ENCODE results near the gene INTS11.

Gene INTS11

GRCh38 chr1:1357871-1358432 is 33.5 kb upstream of the INTS11 start:
- Histone ChIP-seq H3K4me3 (ENCODE audit: insufficient read depth in 1 of 2, low read depth in 1 of 2, low read length in 2 of 2) (peak overlapping the region; percentile 64 to 93), H2BK120ac (ENCODE audit: low read depth, low read length) (peak overlapping the region; percentile 100), H3K36me3 (ENCODE audit: control insufficient read depth in 1 of 2, insufficient read depth in 2 of 2, low read depth in 1 of 2, low read length in 2 of 2) (peaks cover 18 to 31% of the 10 kb centered on the region in 2 experiments), H3K4ac (ENCODE audit: low read depth in 1 of 2, low read length in 2 of 2) (peak overlapping the region; percentile 7 to 92), H2BK5ac (ENCODE audit: low read depth, low read length, poor library complexity, severe bottlenecking) (peak overlapping the region; percentile 92), H3K23ac (ENCODE audit: low read length in 2 of 2) (peak overlapping the region in 1 of 2 experiments; percentile 60), H3K4me2 (ENCODE audit: low read length, poor library complexity, severe bottlenecking) (peak overlapping the region; percentile 72), H2BK12ac (ENCODE audit: low read length in 2 of 2) (peak overlapping the region; percentile 27 to 67), H2BK15ac (ENCODE audit: low read depth, poor library complexity, severe bottlenecking) (peak overlapping the region; percentile 93), H2AFZ (ENCODE audit: low read depth, low read length) (no peak overlapping the region), H3K27ac (ENCODE audit: low read length, poor library complexity, severe bottlenecking) (peak overlapping the region; percentile 98), H4K91ac (ENCODE audit: low read length) (peak overlapping the region; percentile 87), H3K14ac (ENCODE audit: low read length in 2 of 2) (peak overlapping the region; percentile 73 to 80), H3K4me1 (ENCODE audit: control insufficient read depth, insufficient read depth, low read depth, low read length) (peaks cover 76% of the 10 kb centered on the region), H3K18ac (ENCODE audit: low read depth in 1 of 2, low read length in 2 of 2) (peak overlapping the region; percentile 95 to 99), H3K9ac (ENCODE audit: low read length) (peak overlapping the region; percentile 97), H4K8ac (ENCODE audit: low read length) (peak overlapping the region; percentile 94), H3K27me3 (ENCODE audit: control insufficient read depth in 1 of 2, insufficient read depth in 1 of 2, low read length in 2 of 2) (no peaks in the 10 kb centered on the region), H3K79me1 (replicated peaks; ENCODE audit: low read length, poor library complexity, severe bottlenecking) (peaks cover 3% of the 10 kb centered on the region), H3K9me3 (ENCODE audit: control insufficient read depth, low read length) (no peaks in the 10 kb centered on the region), H2AK5ac (ENCODE audit: low read length, severe bottlenecking) (peak overlapping the region; percentile 98)
- peak; percentile 67 for DNase-seq
- 37% methylated on average over 17 of the region's 18 CpGs for WGBS

GRCh38 chr1:1356796-1357401 is 32.4 kb upstream of the INTS11 start:
- H3K36me3 ChIP-seq (ENCODE audit: control insufficient read depth in 1 of 2, insufficient read depth in 2 of 2, low read depth in 1 of 2, low read length in 2 of 2) = peaks cover 29 to 41% of the 10 kb centered on the region in 2 experiments
- H2BK15ac ChIP-seq (ENCODE audit: low read depth, poor library complexity, severe bottlenecking) = no peak overlapping the region
- peak overlapping the region in 1 of 2 experiments; percentile 70 for H3K4ac ChIP-seq (ENCODE audit: low read depth in 1 of 2, low read length in 2 of 2)
- peak overlapping the region; percentile 97 for H3K9ac ChIP-seq (ENCODE audit: low read length)
- H3K27ac ChIP-seq (ENCODE audit: low read length, poor library complexity, severe bottlenecking) = peak overlapping the region; percentile 98
- 80% methylated on average over 26 of the region's 26 CpGs for WGBS
- H2AFZ ChIP-seq (ENCODE audit: low read depth, low read length) = no peak overlapping the region
- H3K14ac ChIP-seq (ENCODE audit: low read length in 2 of 2) = no peak overlapping the region
- no peaks in the 10 kb centered on the region for H3K9me3 ChIP-seq (ENCODE audit: control insufficient read depth, low read length)
- H3K18ac ChIP-seq (ENCODE audit: low read depth in 1 of 2, low read length in 2 of 2) = peak overlapping the region in 1 of 2 experiments; percentile 61
- peak; percentile 35 for DNase-seq
- peak overlapping the region; percentile 30 for H2AK5ac ChIP-seq (ENCODE audit: low read length, severe bottlenecking)
- H4K91ac ChIP-seq (ENCODE audit: low read length) = peak overlapping the region; percentile 45
- peaks cover 82% of the 10 kb centered on the region for H3K4me1 ChIP-seq (ENCODE audit: control insufficient read depth, insufficient read depth, low read depth, low read length)
- peaks cover 3% of the 10 kb centered on the region for H3K79me1 ChIP-seq (replicated peaks; ENCODE audit: low read length, poor library complexity, severe bottlenecking)
- H2BK120ac ChIP-seq (ENCODE audit: low read depth, low read length) = no peak overlapping the region
- H3K23ac ChIP-seq (ENCODE audit: low read length in 2 of 2) = peak overlapping the region in 1 of 2 experiments; percentile 50
- H2BK12ac ChIP-seq (ENCODE audit: low read length in 2 of 2) = peak overlapping the region in 1 of 2 experiments; percentile 72
- peak overlapping the region; percentile 64 to 93 for H3K4me3 ChIP-seq (ENCODE audit: insufficient read depth in 1 of 2, low read depth in 1 of 2, low read length in 2 of 2)
- no peaks in the 10 kb centered on the region for H3K27me3 ChIP-seq (ENCODE audit: control insufficient read depth in 1 of 2, insufficient read depth in 1 of 2, low read length in 2 of 2)
- no peak overlapping the region for H2BK5ac ChIP-seq (ENCODE audit: low read depth, low read length, poor library complexity, severe bottlenecking)
- peak overlapping the region; percentile 72 for H3K4me2 ChIP-seq (ENCODE audit: low read length, poor library complexity, severe bottlenecking)
- H4K8ac ChIP-seq (ENCODE audit: low read length) = no peak overlapping the region

GRCh38 chr1:1356166-1356795 is 31.8 kb upstream of the INTS11 start:
- no peak overlapping the region for H4K91ac ChIP-seq (ENCODE audit: low read length)
- 75% methylated on average over 7 of the region's 8 CpGs for WGBS
- no peak overlapping the region for H2AK5ac ChIP-seq (ENCODE audit: low read length, severe bottlenecking)
- H3K4me2 ChIP-seq (ENCODE audit: low read length, poor library complexity, severe bottlenecking) = peak overlapping the region; percentile 72
- peak overlapping the region; percentile 15 for H3K27ac ChIP-seq (ENCODE audit: low read length, poor library complexity, severe bottlenecking)
- DNase-seq = no peak
- no peak overlapping the region for H2BK12ac ChIP-seq (ENCODE audit: low read length in 2 of 2)
- H3K4me1 ChIP-seq (ENCODE audit: control insufficient read depth, insufficient read depth, low read depth, low read length) = peaks cover 83% of the 10 kb centered on the region
- peaks cover 32 to 44% of the 10 kb centered on the region in 2 experiments for H3K36me3 ChIP-seq (ENCODE audit: control insufficient read depth in 1 of 2, insufficient read depth in 2 of 2, low read depth in 1 of 2, low read length in 2 of 2)
- peak overlapping the region; percentile 45 for H2BK120ac ChIP-seq (ENCODE audit: low read depth, low read length)
- H4K8ac ChIP-seq (ENCODE audit: low read length) = no peak overlapping the region
- H3K79me1 ChIP-seq (replicated peaks; ENCODE audit: low read length, poor library complexity, severe bottlenecking) = peaks cover 3% of the 10 kb centered on the region
- H3K27me3 ChIP-seq (ENCODE audit: control insufficient read depth in 1 of 2, insufficient read depth in 1 of 2, low read length in 2 of 2) = no peaks in the 10 kb centered on the region
- peak overlapping the region; percentile 97 for H3K9ac ChIP-seq (ENCODE audit: low read length)
- no peak overlapping the region for H2BK5ac ChIP-seq (ENCODE audit: low read depth, low read length, poor library complexity, severe bottlenecking)
- no peaks in the 10 kb centered on the region for H3K9me3 ChIP-seq (ENCODE audit: control insufficient read depth, low read length)
- H2AFZ ChIP-seq (ENCODE audit: low read depth, low read length) = no peak overlapping the region
- H3K14ac ChIP-seq (ENCODE audit: low read length in 2 of 2) = no peak overlapping the region
- H2BK15ac ChIP-seq (ENCODE audit: low read depth, poor library complexity, severe bottlenecking) = peak overlapping the region; percentile 75
- peak overlapping the region; percentile 64 to 93 for H3K4me3 ChIP-seq (ENCODE audit: insufficient read depth in 1 of 2, low read depth in 1 of 2, low read length in 2 of 2)
- H3K4ac ChIP-seq (ENCODE audit: low read depth in 1 of 2, low read length in 2 of 2) = peak overlapping the region in 1 of 2 experiments; percentile 70
- peak overlapping the region in 1 of 2 experiments; percentile 61 for H3K18ac ChIP-seq (ENCODE audit: low read depth in 1 of 2, low read length in 2 of 2)
- no peak overlapping the region for H3K23ac ChIP-seq (ENCODE audit: low read length in 2 of 2)

- Histone ChIP-seq H3K4me3 (ENCODE audit: insufficient read depth in 1 of 2, low read depth in 1 of 2, low read length in 2 of 2) (peak overlapping the region in 1 of 2 experiments; percentile 53), H2AK5ac (ENCODE audit: low read length, severe bottlenecking) (no peak overlapping the region), H3K9ac (ENCODE audit: low read length) (no peak overlapping the region), H2BK120ac (ENCODE audit: low read depth, low read length) (peak overlapping the region; percentile 89), H3K36me3 (ENCODE audit: control insufficient read depth in 1 of 2, insufficient read depth in 2 of 2, low read depth in 1 of 2, low read length in 2 of 2) (peaks cover 32 to 44% of the 10 kb centered on the region in 2 experiments), H3K79me1 (replicated peaks; ENCODE audit: low read length, poor library complexity, severe bottlenecking) (peaks cover 3% of the 10 kb centered on the region), H3K4me2 (ENCODE audit: low read length, poor library complexity, severe bottlenecking) (peak overlapping the region; percentile 50), H4K91ac (ENCODE audit: low read length) (no peak overlapping the region), H3K23ac (ENCODE audit: low read length in 2 of 2) (no peak overlapping the region), H3K4me1 (ENCODE audit: control insufficient read depth, insufficient read depth, low read depth, low read length) (peaks cover 76% of the 10 kb centered on the region), H4K8ac (ENCODE audit: low read length) (peak overlapping the region; percentile 39), H3K27me3 (ENCODE audit: control insufficient read depth in 1 of 2, insufficient read depth in 1 of 2, low read length in 2 of 2) (no peaks in the 10 kb centered on the region), H2BK5ac (ENCODE audit: low read depth, low read length, poor library complexity, severe bottlenecking) (no peak overlapping the region), H3K27ac (ENCODE audit: low read length, poor library complexity, severe bottlenecking) (no peak overlapping the region), H2BK15ac (ENCODE audit: low read depth, poor library complexity, severe bottlenecking) (no peak overlapping the region), H2BK12ac (ENCODE audit: low read length in 2 of 2) (no peak overlapping the region), H3K4ac (ENCODE audit: low read depth in 1 of 2, low read length in 2 of 2) (no peak overlapping the region), H3K18ac (ENCODE audit: low read depth in 1 of 2, low read length in 2 of 2) (peak overlapping the region in 1 of 2 experiments; percentile 25), H3K9me3 (ENCODE audit: control insufficient read depth, low read length) (no peaks in the 10 kb centered on the region), H3K14ac (ENCODE audit: low read length in 2 of 2) (no peak overlapping the region), H2AFZ (ENCODE audit: low read depth, low read length) (no peak overlapping the region)
- DNase-seq = peak; percentile 54
- 19% methylated on average over 47 of the region's 52 CpGs for WGBS
These were observed 31.0 kb upstream of the INTS11 start for GRCh38 chr1:1355416-1355815.
